Muscle of leg (tissue), 16 donors: Measurements from ENCODE around the gene SIDT2. TPM values are rescaled to one million over a fixed set of nuclear protein-coding genes. Genes with fewer than 3 reads are reported as not detected.
"Not testable (repeated sequence)": the region's sequence is repeated elsewhere in the genome, so short reads cannot be mapped to it uniquely, and the experiment has no call there.

Experiments used
- DNase-seq: peaks from one replicate; pipeline ENCODE4 v3.0.0; 2013
- H3K27ac ChIP-seq: one replicate; pipeline ENCODE4 v1.5.1; 2013; ENCODE audit warnings: mild to moderate bottlenecking, low read length, control low read depth
- H3K27me3 ChIP-seq: one replicate; pipeline ENCODE4 v1.6.1; 2013; ENCODE audit warnings: low read length; ENCODE audit not compliant: control insufficient read depth, insufficient read depth
- H3K36me3 ChIP-seq: one replicate; pipeline ENCODE4 v1.6.1; 2013; ENCODE audit warnings: low read length; ENCODE audit not compliant: control insufficient read depth, insufficient read depth
- H3K4me1 ChIP-seq: one replicate; pipeline ENCODE4 v1.6.1; 2013; ENCODE audit warnings: low read length; ENCODE audit not compliant: control insufficient read depth, insufficient read depth
- H3K4me3 ChIP-seq: one replicate; pipeline ENCODE4 v1.5.1; 2013; ENCODE audit warnings: low read length, control low read depth
- H3K9me3 ChIP-seq: replicated peaks from 2 replicates; pipeline ENCODE4 v1.6.1; 2013; ENCODE audit warnings: low read depth, low read length; ENCODE audit not compliant: control insufficient read depth
- WGBS: methylation state at CpG from one replicate; pipeline ENCODE4 v1.1.5; 2013; ENCODE audit warnings: missing lambda C conversion rate; ENCODE audit not compliant: insufficient coverage; 5-methylcytosine and 5-hydroxymethylcytosine counted together
- long read RNA-seq, 11 donors: transcript quantifications; one replicate each; lab custom pipeline, GENCODE V29; 2026
- polyA plus RNA-seq, 8 donors: library from polyadenylated mRNA; unstranded; fragments of 120-200 nt; gene quantifications; one replicate each; pipeline versions ENCODE4 v1.2.1 to v1.2.3, GENCODE V29; 2013; ENCODE audit warnings: inconsistent platforms in 1 of 8, low replicate concordance in 1 of 8; ENCODE audit not compliant: insufficient read length in 8 of 8, insufficient read depth in 1 of 8
- total RNA-seq: library from RNA; stranded (reverse); fragments of 120-200 nt; gene quantifications from one replicate; pipeline ENCODE4 v1.2.4, GENCODE V29; 2013

SIDT2 gene
- 14.8 TPM for total RNA-seq
- polyA plus RNA-seq: 10 to 100 TPM; 19.9 to 39.3 (median 30.4) TPM
- long read RNA-seq, donor 1, full-length matches to known transcripts: 2 of 2 reads
- long read RNA-seq, donor 1, partial matches to known transcripts: 0 of 2 reads
- long read RNA-seq, donor 1, other reads (novel, unspliced or antisense): 0 of 2 reads
- long read RNA-seq, donor 2: 0 reads
- long read RNA-seq, donor 3, full-length matches to known transcripts: 4 of 4 reads
- long read RNA-seq, donor 3, partial matches to known transcripts: 0 of 4 reads
- long read RNA-seq, donor 3, other reads (novel, unspliced or antisense): 0 of 4 reads
- long read RNA-seq, donor 4, full-length matches to known transcripts: 1 of 1 reads
- long read RNA-seq, donor 4, partial matches to known transcripts: 0 of 1 reads
- long read RNA-seq, donor 4, other reads (novel, unspliced or antisense): 0 of 1 reads
- long read RNA-seq, donor 5, full-length matches to known transcripts: 1 of 6 reads
- long read RNA-seq, donor 5, partial matches to known transcripts: 5 of 6 reads
- long read RNA-seq, donor 5, other reads (novel, unspliced or antisense): 0 of 6 reads
- long read RNA-seq, donor 6: 0 reads
- long read RNA-seq, donor 7: 0 reads
- long read RNA-seq, donor 8, full-length matches to known transcripts: 1 of 1 reads
- long read RNA-seq, donor 8, partial matches to known transcripts: 0 of 1 reads
- long read RNA-seq, donor 8, other reads (novel, unspliced or antisense): 0 of 1 reads
- long read RNA-seq, donor 9: 0 reads
- long read RNA-seq, donor 10: 0 reads
- long read RNA-seq, donor 11, partial matches to known transcripts: 5 of 5 reads
- long read RNA-seq, donor 11, other reads (novel, unspliced or antisense): 0 of 5 reads

GRCh38 chr11:117178210-117179034 is at the start of gene SIDT2:
TSS of gene SIDT2 (plus strand) at chr11:117178743. CDS start at chr11:117179264, 521 bp downstream.
- WGBS: under 1% methylated on average over 36 of the region's 51 CpGs
- H3K27me3 ChIP-seq: no peaks in the 10 kb centered on the region
- peaks cover 27% of the 10 kb centered on the region for H3K4me1 ChIP-seq
- H3K9me3 ChIP-seq: no peaks in the 10 kb centered on the region
- H3K27ac ChIP-seq: peak within 1 kb of the TSS; percentile 89
- peaks cover 15% of the 10 kb centered on the region for H3K36me3 ChIP-seq
- H3K4me3 ChIP-seq: peak within 1 kb of the TSS; percentile 84
- DNase-seq: peak; percentile 99

DNA sequence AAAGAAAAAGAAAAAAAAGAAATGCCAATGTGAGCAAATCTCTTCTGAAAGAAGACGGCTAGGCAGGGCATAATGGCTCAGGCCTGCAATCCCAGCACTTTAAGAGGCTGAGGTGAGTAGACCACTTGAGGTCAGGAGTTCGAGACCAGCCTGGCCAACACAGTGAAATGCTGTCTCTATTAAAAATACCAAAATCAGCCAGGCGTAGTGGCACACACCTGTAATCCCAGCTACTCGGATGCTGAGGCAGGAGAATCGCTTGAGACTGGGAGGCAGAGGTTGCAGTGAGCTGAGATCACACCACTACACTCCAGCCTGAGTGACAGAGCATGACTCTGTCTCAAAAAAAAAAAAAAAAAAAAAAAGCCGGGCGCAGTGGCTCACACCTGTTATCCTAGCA is 48.1 kb upstream of the SIDT2 start:
- not testable (repeated sequence) for H3K4me3 ChIP-seq, H3K9me3 ChIP-seq, H3K27ac ChIP-seq, H3K27me3 ChIP-seq, H3K36me3 ChIP-seq, H3K4me1 ChIP-seq, DNase-seq
- 66% methylated on average over 2 of the region's 7 CpGs for WGBS

DNA sequence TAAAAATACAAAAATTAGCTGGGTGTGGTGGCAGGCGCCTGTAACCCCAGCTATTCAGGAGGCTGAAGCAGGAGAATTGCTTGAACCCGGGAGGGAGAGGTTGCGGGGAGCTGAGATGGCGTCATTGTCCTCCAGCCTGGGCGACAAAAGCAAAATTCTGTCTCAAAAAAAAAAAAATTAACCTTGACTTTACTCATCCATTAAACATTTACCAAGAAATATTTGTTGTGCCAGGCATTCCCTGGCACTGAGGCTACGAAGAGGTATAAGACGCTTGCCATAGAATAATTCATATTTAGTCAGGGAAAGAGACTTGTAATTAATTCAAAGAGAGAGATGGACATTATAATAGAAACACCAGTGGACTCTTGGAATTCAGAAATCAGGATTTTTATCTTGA is 47.7 kb upstream of the SIDT2 start:
- H3K27me3 ChIP-seq: peaks cover 2% of the 10 kb centered on the region
- no peaks in the 10 kb centered on the region for H3K36me3 ChIP-seq
- H3K27ac ChIP-seq: no peak overlapping the region
- no peaks in the 10 kb centered on the region for H3K9me3 ChIP-seq
- 80% methylated on average over 4 of the region's 7 CpGs for WGBS
- H3K4me1 ChIP-seq: no peaks in the 10 kb centered on the region
- DNase-seq: no peak
- H3K4me3 ChIP-seq: no peak overlapping the region

DNA sequence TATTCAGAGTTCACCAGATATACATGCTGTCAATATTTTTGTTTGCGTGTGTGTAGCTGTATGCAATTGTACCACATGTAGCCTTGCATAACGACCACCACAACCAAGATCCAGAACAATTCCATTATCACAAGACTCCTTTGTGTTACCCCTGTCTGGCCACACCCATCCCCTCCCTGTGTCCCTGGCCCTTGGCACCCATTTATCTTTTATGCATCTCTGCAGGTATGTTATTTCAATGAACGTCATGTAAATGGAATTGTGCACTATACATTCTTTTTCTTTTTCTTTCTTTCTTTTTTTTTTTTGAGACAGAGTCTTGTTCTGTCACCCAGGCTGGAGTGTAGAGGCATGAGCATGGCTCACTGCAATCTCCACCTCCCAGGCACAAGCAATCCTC is 44.1 kb upstream of the SIDT2 start:
- no peak for DNase-seq
- Histone ChIP-seq H3K9me3 (no peaks in the 10 kb centered on the region), H3K27me3 (no peaks in the 10 kb centered on the region), H3K4me3 (no peak overlapping the region), H3K36me3 (no peaks in the 10 kb centered on the region), H3K4me1 (no peaks in the 10 kb centered on the region), H3K27ac (no peak overlapping the region)
- no CpG with 5 or more reads among the region's 3 CpGs for WGBS

GRCh38 chr11:117134979-117135378 is 43.6 kb upstream of the SIDT2 start:
- no CpG with 5 or more reads among the region's 4 CpGs for WGBS
- H3K9me3 ChIP-seq: not testable (repeated sequence)

DNA sequence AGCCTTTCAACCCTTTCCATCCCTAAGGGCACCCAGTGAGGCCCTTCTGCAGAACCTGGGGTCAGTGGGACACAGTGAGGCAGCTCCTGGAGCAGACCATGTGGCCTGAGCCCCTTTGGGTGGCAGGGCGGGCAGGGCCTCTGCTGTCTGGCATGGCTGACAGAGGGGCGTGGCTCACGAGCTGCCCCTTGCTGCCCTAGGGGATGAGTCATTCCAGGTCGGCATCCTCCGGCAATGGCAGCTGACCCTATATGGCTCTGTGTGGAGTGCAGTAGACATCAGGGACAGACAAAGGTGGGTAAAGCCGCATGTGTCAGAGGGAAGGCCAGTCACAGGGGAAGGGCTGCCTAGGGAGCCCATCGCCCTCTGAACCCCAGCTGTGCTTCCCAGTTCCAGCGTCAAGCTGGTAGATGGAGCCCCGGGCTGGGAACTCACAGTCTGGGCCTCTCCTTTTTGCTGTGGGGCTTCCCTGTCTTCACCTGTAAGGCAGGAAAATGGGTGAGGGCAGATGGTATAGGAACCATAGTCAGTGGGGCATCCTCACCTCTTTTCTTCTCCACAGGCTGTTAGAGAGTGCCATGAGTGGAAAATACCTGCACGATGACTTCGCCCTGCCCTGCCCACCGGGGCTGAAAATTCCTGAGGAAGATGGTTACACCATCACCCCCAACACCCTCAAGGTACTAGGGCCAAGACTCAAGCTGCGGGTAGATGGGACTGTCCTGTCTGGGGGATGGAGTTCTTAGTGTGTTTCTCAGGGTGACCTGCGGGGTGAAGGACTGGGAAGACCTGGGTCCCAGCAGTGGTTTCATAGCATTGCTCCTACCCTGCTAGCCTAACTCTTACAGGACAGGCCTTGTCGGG is 41.1 kb upstream of the SIDT2 start:
- not testable (repeated sequence) for DNase-seq, H3K4me3 ChIP-seq, H3K36me3 ChIP-seq, H3K4me1 ChIP-seq, H3K27me3 ChIP-seq, H3K27ac ChIP-seq, H3K9me3 ChIP-seq
- no CpG with 5 or more reads among the region's 15 CpGs for WGBS

More at GRCh38 chr11:117134979-117135378, 43.6 kb upstream of the SIDT2 start:
- not testable (repeated sequence) for H3K27ac ChIP-seq, H3K4me1 ChIP-seq, H3K36me3 ChIP-seq, H3K27me3 ChIP-seq, DNase-seq, H3K4me3 ChIP-seq

DNA sequence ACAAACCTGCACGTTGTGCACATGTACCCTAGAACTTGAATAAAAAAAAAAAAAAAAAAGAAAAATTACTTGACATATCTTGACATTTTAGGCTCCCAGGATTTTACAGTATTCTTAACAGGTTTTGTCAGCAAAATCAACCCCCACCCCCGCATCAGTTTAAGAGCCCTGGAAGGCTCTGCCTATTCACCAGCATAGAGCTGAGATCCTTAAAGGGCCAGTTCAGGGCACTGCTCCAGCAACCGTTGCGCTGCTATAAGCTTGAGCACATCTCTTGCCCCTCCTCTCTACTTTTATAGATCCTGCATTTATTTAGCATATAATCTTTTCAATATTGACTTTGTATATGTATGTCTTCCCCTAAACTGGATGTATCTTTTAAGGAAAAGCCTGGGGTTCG is 35.2 kb upstream of the SIDT2 start:
- peak; percentile 75 for DNase-seq
- H3K36me3 ChIP-seq: peaks cover 15% of the 10 kb centered on the region
- H3K4me1 ChIP-seq: peaks cover 9% of the 10 kb centered on the region
- H3K27ac ChIP-seq: peak overlapping the region; percentile 92
- no peaks in the 10 kb centered on the region for H3K27me3 ChIP-seq
- H3K9me3 ChIP-seq: no peaks in the 10 kb centered on the region
- H3K4me3 ChIP-seq: peak overlapping the region; percentile 92
- WGBS: 0% methylated on average over 1 of the region's 5 CpGs

- peak within 1 kb of the TSS; percentile 92 for H3K27ac ChIP-seq
- no peaks in the 10 kb centered on the region for H3K27me3 ChIP-seq
- peaks cover 9% of the 10 kb centered on the region for H3K4me1 ChIP-seq
- DNase-seq: peak; percentile 97
- peak within 1 kb of the TSS; percentile 92 for H3K4me3 ChIP-seq
- under 1% methylated on average over 36 of the region's 48 CpGs for WGBS
- no peaks in the 10 kb centered on the region for H3K9me3 ChIP-seq
- peaks cover 21% of the 10 kb centered on the region for H3K36me3 ChIP-seq
Measured at GRCh38 chr11:117143871-117144476, 34.6 kb upstream of the SIDT2 start, which contains the start of gene PAFAH1B2. TSS of gene PAFAH1B2 (plus strand) at chr11:117144287. CDS start at chr11:117152448, 8,161 bp downstream.
